GM21360 (cell line): ENCODE data around the gene MAL.

ENCODE experiments used
- ATAC-seq: cut with Tn5 transposase; IDR thresholded peaks from one replicate; pipeline ENCODE4 v1.9.1; 2021; ENCODE audit warnings: mild to moderate bottlenecking, moderate library complexity; ENCODE audit not compliant: unreplicated experiment

Gene MAL

DNA sequence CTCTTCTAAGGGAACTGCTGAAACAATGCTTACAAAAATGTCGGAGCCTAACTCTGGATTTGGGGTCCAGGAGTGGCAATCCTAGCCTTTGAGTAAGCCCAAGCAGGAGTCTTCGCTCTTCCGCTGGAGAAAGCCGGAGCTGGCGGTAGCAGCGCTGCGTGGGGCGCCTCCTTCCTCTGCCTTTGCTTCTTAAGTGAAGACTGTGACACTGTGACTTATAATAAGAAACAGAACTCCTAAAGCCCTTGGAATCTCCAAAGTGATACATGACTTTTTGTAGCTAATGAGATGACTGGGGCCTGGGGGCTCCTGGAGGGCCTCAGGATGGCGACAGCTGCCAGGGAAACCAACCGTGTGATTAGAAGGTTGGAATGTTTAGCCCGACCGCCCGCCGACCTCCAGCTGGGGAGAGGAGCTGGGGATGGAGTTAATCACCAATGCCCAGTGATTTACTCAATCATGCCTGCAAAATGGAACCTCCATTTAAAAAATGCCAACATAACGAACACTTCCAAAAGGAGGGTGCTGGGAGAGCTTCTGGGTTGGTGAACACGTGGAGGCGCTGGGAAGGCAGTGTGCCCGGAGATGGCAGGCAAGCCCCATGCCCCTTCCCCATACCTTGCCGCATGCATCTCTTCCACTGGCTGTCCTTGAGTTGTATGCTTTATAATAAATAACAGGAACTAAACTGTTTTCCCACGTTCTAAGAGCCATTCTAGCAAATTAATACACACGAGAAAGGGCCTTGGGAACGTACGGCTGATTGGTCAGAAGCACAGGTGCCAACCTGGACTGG is 29.0 kb upstream of the MAL start:
- no peak for ATAC-seq

- ATAC-seq: no peak
Measured at GRCh38 chr2:94997981-94998930, 27.3 kb upstream of the MAL start.

DNA sequence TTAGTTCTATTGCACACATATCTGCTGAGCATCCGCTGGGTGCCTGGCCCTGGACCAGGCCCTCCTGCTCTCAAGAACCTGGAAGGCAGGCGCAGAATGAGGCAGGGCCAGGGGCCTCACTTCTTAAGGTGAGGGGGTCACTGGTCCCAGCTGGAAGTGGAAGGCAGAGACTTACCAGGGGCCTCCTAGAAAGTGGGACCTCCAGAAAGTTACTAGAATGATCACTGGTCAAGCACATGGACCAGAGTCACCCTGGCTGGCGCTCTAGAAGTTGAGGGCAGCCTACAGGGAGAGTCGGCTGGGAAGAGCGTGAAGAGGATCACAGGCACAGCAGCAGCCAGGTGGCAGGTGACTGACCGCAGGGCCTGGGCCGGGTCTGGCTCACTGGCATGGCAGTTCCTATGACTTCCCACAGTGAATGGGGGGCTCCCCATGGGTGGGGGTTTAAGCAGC is 26.1 kb upstream of the MAL start:
- ATAC-seq: no peak

DNA sequence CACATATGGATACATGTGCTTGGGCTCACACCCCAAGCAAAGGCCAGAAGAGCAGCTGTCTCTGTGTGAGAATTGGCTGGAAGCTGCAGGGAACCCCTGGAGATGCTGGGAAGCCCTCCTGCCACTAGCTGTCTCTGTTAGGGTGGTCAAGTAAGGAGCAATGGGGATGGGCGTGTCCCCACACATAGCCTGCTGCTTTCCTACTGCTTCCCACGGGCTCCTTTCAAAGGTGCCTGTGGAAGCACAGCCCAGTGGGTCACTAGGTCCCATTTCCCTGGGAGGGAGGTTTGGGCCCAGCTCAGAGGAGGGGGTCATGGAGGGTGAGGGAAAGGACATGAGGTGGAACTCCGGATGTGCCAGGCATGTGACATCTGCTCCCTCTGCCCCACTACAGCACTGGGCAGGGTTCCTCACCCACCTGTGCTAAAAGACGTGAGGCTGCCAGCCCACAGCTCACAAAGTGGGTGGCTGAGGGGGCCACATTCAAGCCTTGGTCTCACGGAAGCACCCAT is 24.4 kb upstream of the MAL start:
- no peak for ATAC-seq

- ATAC-seq: no peak
Measured at GRCh38 chr2:95001701-95002100, 23.8 kb upstream of the MAL start.

DNA sequence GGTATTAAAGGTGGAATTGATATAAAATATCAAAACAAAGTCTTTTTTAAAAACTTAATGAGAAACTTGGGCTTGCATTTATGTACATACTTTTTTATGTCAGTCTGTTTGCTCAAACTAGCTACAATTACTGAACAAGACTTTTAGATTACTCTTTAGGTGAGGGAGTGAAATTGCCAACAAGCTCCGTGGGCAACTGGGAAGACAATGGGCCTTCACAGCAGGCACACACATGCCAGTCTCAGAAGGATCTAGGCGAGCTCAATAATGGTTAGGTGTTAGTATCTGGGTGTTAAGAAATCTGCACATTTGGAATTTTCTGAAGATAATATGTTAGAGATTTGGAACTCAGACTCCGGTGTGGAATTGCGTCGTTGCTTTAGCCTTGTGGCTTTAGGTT is 23.0 kb upstream of the MAL start:
- ATAC-seq: no peak

- no peak for ATAC-seq
Measured at GRCh38 chr2:95004287-95004686, 21.2 kb upstream of the MAL start.

- ATAC-seq: no peak
Measured at GRCh38 chr2:95004711-95005110, 20.8 kb upstream of the MAL start.

- no peak for ATAC-seq
Measured at GRCh38 chr2:95005726-95006125, 19.8 kb upstream of the MAL start.

DNA sequence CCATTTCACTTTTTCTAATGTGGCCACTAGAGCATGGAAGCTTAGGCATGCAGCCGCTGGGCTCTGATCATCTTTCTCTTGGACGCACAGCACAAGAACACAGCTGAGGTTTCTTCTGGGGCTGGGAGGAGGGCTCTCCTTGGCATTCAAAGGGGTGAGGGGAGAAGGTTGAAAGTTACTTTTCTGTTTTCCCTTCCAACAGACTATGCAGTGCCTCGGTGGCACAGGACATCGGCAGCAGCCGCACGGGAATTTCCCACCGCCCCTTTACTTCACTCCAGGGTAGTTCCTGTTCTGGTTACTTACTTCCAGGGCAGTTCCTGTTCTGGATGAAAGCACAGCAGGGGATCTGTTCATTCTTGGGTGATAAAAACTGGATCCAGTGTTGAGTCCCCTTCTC is 18.9 kb upstream of the MAL start:
- no peak for ATAC-seq

DNA sequence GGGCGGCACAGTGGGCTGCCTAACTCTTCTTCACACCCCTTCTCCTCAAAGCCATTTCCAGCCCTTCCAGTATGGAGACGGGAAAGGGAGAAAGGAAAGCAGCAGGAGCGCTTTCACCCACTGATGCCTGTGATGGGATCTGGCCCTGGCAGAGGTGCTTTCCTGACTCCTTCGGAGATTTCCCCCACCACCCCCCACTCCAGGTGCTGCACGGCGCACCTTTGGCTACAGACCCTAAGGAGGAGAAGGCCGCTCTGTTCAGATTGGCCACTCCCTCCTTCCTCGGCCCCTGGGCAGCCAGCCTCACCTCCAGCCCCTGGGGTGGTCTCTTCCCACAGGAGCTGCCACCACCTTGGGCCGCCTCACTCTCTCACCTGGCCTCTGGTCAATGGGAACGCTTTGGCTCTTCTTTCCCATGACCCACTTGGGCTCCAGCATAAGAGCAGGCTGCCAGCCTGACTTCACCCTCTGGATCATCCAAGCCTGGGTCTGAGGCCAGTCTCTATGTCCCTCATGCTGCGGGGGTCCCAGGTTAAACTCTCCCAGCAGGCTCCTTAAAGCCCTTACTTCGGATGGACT is 18.4 kb upstream of the MAL start:
- no peak for ATAC-seq

- no peak for ATAC-seq
Measured at GRCh38 chr2:95007822-95008221, 17.7 kb upstream of the MAL start.

GRCh38 chr2:95008306-95008705 is 17.2 kb upstream of the MAL start:
- ATAC-seq: no peak

DNA sequence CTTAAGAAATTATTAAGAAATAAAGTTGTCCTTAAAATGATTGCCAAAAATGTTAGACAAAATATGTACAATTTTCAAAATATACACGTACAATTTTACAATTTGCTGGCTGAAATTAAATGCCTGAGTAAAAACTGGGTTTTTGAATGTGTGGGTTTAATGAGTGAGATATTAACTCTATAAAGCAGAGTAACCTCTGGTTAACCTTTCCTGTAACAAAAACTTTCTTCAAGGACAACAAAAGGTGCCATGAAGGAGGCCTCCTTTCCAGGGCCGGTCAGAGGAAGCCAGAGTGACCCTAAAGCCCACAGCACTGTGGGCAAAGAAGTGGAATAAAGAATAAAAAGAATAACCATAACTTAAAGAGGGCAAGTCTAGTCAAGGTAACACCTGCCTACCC is 16.5 kb upstream of the MAL start:
- no peak for ATAC-seq

DNA sequence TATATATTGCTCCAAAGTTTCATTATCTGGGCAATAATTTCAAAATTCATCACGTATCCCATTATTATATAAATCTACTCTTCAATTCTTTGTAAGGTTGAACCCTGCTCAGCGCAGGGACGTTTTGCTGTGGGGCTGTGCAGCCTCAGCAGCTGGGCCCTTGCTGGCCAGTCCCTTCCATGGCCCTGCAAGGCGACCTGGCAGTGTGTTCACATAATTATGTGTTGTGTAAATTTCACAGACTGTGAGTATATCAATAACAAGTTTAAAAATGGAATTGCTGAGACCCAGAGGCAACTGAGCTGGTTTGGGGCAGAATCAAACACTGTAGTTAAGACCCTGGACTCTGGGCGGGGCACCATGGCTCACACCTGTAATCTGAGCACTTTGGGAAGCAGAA is 16.1 kb upstream of the MAL start:
- ATAC-seq: no peak

DNA sequence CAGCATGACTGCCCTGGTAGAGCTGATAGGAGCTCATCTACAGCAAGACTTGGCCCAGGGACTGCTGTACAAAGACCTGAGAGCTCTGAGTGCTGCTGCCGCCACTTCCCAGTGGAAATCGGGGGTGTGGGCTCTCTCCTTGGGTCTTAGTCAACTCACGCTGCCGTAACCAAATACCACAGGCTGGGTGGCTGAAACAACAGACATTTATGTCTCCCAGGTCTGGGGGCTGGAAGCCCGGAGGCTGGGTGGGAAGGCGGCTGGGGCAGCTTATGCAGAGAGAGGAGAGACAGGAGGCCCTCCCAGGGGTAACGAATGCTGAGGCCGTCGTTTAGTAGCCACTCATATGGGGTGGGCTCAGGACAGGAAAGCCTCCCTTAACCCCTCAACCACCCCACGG is 15.4 kb upstream of the MAL start:
- no peak for ATAC-seq

- ATAC-seq: no peak
Measured at GRCh38 chr2:95010718-95011117, 14.8 kb upstream of the MAL start.

DNA sequence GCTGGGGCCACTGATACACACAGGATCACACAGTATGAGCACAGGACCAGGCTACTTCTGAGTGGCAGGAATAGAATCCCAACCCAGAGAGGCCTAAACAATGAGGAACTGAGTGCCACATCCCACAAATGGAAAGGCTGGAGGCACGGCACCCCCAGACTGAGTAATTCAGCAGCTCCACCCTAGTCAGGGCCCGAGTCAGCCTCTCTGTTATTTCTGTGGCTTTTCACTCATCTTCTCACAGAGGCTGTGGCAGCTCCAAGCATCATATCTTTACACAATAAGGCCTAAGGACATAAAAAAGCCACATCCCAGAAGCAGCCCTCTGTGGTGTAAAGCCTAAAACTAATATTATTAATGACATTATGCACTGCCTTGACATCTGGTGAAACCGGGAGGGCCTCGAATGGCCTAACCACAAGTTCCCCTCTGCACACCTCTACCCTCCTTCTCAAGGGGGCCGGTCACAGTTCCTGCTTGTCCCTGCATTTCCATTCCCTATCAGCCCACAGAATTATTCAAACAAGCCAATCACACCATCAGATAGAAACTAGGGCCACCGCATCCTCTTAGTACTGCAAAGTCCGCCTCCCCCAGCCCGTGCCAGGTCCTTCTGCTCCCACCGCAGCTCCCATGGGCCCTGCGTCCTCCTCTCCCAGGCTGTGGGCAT is 12.5 kb upstream of the MAL start:
- ATAC-seq: peak; percentile 75

DNA sequence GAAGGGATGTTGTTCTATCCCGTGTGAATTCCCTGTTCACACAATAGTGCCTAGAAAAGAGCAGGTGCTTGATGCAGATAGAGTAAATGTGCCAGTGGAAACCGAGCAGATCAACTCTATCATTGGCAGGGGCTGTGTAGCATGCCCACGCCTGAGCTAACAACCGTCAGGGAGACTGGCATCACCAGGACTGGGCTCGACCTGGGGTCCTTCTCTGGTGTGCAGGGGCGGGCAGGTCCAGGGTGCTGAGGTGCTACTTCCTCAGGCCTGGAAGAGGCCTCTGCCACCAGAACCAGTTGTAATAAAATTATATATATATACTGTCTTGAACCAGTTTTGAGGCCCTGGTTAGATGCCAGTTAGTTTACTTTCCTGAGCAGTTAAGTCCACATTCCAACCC is 11.8 kb upstream of the MAL start:
- no peak for ATAC-seq

DNA sequence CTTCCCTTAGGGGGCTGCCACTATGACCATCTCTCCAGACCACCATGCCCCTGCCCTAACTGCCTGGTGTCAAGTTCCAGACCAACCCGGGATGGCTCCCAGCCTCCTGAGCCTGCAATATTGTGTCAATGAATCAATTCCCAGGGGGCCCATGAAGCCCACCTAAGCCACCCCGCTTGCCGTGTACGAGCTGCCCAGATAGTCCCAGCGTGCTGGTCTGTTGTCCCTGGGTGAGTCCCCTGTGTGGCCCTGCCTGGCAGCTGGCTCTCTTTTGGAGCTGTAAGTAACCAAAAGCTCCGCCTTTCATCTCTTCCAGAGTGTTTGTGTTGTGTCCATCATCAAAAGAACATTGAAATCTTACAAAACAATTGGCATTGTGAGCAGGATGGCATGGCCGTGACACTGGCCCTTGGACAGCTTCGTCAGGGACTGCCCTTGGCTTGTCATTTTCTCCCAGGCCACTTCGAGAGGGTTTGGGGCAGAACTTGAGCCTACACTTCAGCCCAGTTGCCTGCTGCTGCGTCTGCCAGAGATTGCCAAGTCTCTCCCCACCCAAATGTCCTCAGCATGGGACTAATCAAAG is 11.3 kb upstream of the MAL start:
- ATAC-seq: no peak
